Inflammatory macrophage treated with lipopolysaccharide for 4 hours (primary cell): ENCODE measurements around the gene SAMD4B.
"Not testable (repeated sequence)": the region's sequence is repeated elsewhere in the genome, so short reads cannot be mapped to it uniquely, and the experiment has no call there.

Experiments
- DNase-seq: peaks from one replicate; pipeline ENCODE4 v3.0.0-alpha.2; 2020

Gene SAMD4B

GRCh38 chr19:39341719-39342604 lies at the start of gene SAMD4B:
Gene SAMD4B, plus strand, starts transcription at chr19:39342421. Its CDS starts 14,473 bp downstream, at chr19:39356894.
- DNase-seq: peak; percentile 99

GRCh38 chr19:39293394-39293793 lies 48.8 kb upstream of the SAMD4B start:
- DNase-seq: no peak

GRCh38 chr19:39296055-39296645 lies 46.1 kb upstream of the SAMD4B start, which contains the start of gene IFNL1:
Gene IFNL1, plus strand, starts transcription at chr19:39296407. Its CDS starts 15 bp downstream, at chr19:39296422.
- DNase-seq: peak; percentile 18

GRCh38 chr19:39296906-39297305 lies 45.3 kb upstream of the SAMD4B start:
- no peak for DNase-seq

GRCh38 chr19:39297931-39298634 lies 44.1 kb upstream of the SAMD4B start:
- no peak for DNase-seq

- DNase-seq: no peak
These were observed 42.8 kb upstream of the SAMD4B start for GRCh38 chr19:39299404-39299803.

GRCh38 chr19:39299832-39300231 lies 42.4 kb upstream of the SAMD4B start:
- no peak for DNase-seq

GRCh38 chr19:39301021-39301420 lies 41.2 kb upstream of the SAMD4B start:
- no peak for DNase-seq

GRCh38 chr19:39301562-39301961 lies 40.7 kb upstream of the SAMD4B start:
- no peak for DNase-seq

GRCh38 chr19:39303373-39304184 lies 38.6 kb upstream of the SAMD4B start:
- no peak for DNase-seq

GRCh38 chr19:39304185-39304513 lies 38.1 kb upstream of the SAMD4B start:
- no peak for DNase-seq

GRCh38 chr19:39304701-39305571 lies 37.3 kb upstream of the SAMD4B start:
- DNase-seq: no peak

GRCh38 chr19:39306075-39306474 lies 36.1 kb upstream of the SAMD4B start:
- DNase-seq: no peak

- no peak for DNase-seq
These were observed 35.0 kb upstream of the SAMD4B start for GRCh38 chr19:39307046-39307821.

GRCh38 chr19:39307822-39308530 lies 34.2 kb upstream of the SAMD4B start:
- DNase-seq: no peak

GRCh38 chr19:39308531-39309304 lies 33.5 kb upstream of the SAMD4B start:
- DNase-seq: no peak

- not testable (repeated sequence) for DNase-seq
These were observed 32.9 kb upstream of the SAMD4B start for GRCh38 chr19:39309305-39309670.

GRCh38 chr19:39310558-39311311 lies 31.5 kb upstream of the SAMD4B start:
- DNase-seq: no peak
